NCI-H2081 treated with DMSO at 0.1 percent for 48 hours (cell line): ENCODE measurements around the gene DNMT3A.

Source experiments
- DNase-seq: peaks from one replicate; lab custom pipeline; 2025; lab: John Stamatoyannopoulos, UW

DNMT3A gene

GRCh38 chr2:25202275-25202674 lies 139.4 kb downstream of the DNMT3A start:
- no peak for DNase-seq

DNA sequence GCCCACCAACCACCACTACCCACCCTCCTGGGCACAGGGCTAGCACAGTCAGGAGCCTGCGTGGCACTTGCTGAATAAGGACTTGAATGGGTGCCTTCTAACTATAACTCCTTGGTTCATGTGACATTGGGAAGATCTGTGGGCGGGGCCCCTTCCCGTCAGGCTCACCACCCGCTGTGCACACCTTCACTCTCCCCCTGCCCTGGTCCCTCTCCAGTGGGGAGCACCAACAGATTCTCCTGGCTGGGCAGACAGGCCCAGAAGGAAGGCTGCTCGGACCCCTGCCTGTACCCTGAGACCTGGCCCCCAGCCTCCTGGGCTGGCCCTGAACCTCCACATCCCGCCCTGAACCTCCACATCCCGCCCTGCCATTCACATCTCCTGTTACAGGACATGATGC lies 139.9 kb downstream of the DNMT3A start:
- DNase-seq = no peak

GRCh38 chr2:25201265-25201664 lies 140.5 kb downstream of the DNMT3A start:
- DNase-seq = no peak

DNA sequence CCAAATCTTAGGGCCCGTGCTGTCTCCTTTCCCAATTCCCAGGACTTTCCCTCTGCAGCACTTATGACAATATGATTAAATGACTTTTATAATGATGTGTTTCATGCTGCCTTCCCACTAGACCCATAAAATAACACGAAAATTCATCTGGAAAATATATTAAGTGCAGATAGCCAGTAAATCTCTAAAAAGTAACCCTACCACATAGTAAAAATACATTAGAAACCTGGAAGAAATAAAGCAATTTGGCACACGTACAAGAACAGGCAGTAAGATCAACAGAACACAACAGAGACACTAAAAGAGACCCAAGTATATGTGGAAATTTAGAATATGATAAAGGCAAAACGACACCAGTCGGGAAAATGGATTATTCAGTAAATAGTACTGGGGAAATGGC lies 143.1 kb downstream of the DNMT3A start:
- DNase-seq = no peak

DNA sequence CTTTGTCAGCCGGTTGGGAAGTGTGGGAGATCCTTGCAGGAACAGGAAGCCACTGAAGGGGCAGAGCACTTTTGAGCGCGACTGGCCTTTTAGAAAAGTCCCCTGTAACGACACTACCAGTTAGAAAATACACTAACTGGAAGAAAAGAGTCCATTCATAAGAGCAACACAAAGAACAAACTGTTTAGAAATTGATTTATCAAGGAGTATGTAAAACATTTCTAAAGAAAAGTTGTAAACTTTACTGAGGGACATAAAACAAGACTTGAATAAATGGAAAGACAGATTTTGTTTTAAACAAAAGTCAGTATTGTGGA lies 143.6 kb downstream of the DNMT3A start:
- DNase-seq = no peak

DNA sequence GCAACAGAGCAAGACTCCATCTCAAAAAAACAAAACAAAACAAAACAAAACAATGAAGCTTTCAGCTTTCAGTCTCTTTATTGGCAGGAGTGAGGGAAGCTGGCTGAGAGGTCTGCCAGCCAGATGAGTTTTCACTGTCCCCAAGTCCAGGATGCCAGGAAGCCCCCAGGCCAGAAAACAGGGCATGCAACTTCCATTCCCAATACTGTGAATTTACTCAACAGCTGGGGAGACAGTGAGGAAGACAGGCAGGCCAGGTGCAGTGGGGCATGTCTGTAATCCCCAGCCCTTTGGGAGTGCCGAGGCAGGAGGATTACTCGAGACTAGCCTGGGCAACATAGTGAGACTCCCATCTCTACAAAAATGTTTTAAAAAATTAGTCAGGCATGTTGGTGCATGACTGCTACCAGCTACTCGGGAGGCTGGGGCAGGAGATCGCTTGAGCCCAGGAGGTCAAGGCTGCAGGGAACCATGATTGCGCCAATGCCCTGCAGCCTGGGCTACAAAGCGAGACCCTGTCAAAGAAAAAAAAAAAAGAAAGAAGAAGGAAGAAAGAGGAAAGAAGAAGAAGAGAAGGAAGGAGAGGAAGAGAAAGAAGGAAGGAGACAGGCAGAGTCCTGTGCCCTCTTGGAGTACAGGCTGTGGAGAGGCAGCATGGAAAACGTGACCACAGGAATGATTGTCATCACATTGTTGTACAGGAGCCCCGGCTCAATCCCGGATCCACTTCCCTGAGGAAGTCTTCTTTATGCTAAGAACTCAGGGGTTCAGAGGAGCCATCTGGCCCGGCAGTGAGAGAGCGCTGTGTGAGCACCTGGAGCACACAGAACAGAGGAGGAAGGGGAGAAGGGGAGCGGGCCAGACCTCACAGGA lies 144.2 kb downstream of the DNMT3A start:
- DNase-seq = no peak

DNA sequence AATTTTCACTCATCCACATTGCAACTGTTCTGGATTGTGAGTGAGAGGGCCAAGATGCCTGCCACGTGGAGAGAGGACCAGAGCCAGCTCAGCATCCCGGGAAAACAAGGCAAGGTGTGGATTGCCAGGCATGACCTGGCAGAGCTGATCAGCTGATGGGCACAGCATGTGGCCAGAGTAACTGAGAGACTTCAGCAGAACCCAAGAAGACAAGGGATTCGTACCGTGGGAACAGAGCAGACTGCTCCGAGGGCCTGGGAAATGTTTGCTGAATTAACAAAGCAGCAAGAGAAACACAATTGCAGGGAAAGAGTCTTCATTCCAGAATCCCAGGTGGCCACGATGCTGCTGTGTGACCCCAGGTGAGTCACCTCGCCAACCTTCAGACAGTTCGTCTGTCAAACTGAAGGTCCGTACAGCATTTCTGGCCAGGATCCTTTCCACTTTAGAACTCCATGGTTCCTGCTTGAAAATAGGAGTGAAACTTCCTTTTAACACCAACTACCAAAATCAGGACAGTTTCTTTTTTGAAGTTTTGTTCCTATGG lies 147.1 kb downstream of the DNMT3A start:
- no peak for DNase-seq

DNA sequence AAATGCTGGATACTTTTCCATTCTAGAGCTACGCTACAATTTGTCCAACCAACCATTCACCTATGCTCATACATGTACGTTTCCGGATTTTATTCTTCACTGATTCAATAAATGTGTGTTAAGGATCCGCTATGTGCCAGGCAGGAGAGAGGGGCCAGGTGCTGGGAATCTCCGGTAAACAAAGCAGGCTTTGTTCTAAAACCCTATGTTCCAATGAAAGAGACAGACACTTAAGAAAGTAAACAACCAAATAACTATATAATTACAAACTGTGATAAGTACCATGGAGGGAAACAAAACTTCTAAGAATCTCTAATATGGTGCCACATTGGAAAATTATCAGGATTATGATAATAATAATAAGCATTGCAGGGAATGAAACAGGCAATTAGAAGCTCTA lies 151.2 kb downstream of the DNMT3A start:
- DNase-seq = peak; percentile 51

DNA sequence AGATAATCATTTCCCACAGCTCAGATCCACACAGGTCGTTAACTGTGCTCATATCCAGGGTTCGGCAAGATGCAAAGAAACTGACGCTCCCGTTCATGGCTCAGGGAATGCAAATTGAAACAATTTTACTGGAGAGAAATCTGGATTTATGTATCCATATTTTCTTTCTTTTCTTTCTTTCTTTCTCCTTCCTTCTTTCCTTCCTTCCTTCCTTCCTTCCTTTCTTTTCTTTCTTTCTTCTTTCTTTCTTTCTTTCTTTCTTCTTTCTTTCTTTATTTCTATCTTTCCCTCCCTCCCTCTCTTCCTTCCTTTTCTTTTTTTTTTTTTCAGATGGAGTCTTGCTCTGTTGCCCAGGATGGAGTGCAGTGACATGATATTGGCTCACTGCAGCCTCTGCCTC lies 153.3 kb downstream of the DNMT3A start:
- no peak for DNase-seq

DNA sequence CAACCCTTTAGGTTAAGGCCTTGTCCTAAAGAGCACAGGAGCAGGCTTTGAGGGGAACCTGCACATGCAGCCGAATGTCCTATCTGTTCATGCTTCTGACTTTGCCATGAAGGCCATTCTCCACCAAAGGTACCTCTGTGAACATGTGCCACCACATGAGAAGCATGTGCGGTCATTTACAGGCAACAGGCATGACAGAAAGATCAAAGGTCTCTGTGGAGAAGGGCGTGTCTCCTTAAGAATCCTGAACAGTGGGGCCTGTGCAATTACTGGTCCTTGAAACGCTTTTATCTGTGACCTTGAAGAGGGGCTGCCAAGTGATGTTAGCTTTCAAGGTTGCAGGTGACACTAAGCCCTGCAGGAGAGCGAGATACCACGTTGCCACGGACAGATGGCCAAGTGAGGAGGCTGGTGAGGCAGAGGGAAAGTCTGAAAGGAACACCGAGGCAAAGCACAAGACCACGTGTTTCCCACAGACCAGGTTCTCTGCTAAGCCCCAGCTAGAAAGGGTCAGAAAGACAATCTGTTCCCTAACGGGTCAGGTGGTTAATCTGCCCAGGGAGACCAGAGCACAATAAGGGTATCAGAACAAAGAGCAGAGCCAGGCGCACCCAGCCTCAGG lies 153.9 kb downstream of the DNMT3A start:
- DNase-seq = no peak

DNA sequence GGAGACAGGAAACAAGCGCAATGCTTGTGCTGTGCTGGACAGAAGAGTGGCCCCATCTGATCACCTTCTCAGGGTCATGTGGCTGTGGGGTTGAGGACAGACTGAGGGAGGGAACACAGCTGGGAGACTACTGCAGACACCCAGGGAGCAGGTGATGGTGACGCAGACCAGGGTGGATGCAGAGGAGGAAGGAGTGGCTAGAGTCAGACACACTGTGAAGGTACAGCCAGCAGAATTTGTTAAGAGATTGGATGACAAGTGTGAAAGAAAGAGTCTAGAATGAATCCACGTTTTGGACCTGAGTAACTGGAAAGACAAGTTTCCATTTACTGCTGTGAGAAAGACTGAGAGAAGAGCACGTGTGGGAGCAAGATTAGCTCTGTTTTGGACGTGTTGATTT lies 157.5 kb downstream of the DNMT3A start:
- DNase-seq = no peak

DNA sequence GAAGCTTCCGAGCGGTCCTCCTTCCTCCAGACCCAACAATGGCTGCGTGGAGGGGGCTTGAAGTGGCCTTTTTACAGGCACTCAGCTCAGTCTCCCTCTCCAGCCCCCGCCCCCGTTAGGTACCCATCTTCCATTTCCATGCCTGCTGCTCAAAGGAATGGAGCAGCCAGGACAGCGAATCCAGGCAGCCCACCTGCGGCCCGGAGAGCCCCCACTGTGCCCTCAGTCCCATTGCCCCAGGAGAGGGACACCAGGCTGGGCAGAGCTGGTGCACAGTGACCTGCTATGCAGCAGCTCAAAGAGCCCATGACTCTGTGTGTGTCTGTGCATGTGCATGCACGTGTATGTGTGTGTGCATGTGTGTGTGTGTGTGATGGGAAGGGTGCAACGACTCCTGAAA lies 162.7 kb downstream of the DNMT3A start:
- no peak for DNase-seq
